WERI-Rb-1 (cell line): ENCODE results near the gene SLC22A5.

Experiments used
- DNase-seq: peaks from one replicate; pipeline ENCODE4 v3.0.0-alpha.2; 2020
- H3K27ac ChIP-seq: fragments of 250-450 bp; sonication (Bioruptor Pico); 2 replicates; pipeline ENCODE4 v1.5.1; 2020; ENCODE audit warnings: mild to moderate bottlenecking, moderate library complexity
- H3K27me3 ChIP-seq: fragments of 250-450 bp; sonication (Bioruptor Pico); 2 replicates; pipeline ENCODE4 v1.5.1; 2021; ENCODE audit warnings: mild to moderate bottlenecking, low read depth, moderate library complexity; ENCODE audit not compliant: insufficient read depth, severe bottlenecking
- H3K36me3 ChIP-seq: fragments of 250-450 bp; sonication (Bioruptor Pico); 2 replicates; pipeline ENCODE4 v1.5.1; 2020; ENCODE audit warnings: mild to moderate bottlenecking, moderate library complexity
- H3K4me3 ChIP-seq: 2 replicates; pipeline ENCODE4 v1.5.1; 2011; ENCODE audit warnings: low read depth, mild to moderate bottlenecking, control low read depth, low read length
- H3K9me3 ChIP-seq: fragments of 250-450 bp; sonication (Bioruptor Pico); 2 replicates; pipeline ENCODE4 v1.5.1; 2021; ENCODE audit warnings: mild to moderate bottlenecking, moderate library complexity; ENCODE audit not compliant: severe bottlenecking
- TF ChIP-seq, protein P1 (sequence below): IDR thresholded peaks from 2 replicates; pipeline ENCODE4 v1.5.1; 2011; ENCODE audit warnings: low read depth, mild to moderate bottlenecking, control low read depth, inconsistent platforms, low read length

Gene SLC22A5

DNA sequence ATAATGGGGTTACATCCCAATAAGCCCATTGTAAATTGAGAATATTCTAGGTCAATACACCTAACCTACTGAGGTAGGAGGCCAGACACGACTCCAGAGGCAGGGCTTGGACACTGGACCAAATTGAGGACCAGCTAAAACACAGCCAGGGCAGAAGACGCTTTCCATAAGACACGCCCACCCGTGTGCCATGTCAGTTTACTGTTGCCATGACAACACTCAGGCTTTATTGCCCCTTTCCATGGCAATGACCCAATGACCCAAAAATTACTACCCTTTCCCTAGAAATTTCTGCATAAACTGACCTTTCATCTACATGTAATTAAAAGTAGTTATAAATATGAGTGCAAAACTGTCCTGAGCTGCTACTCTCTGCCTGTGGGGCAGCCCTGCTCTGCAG lies 43.8 kb upstream of the SLC22A5 start:
- H3K9me3 ChIP-seq, result no peaks in the 10 kb centered on the region
- H3K27ac ChIP-seq, result no peak overlapping the region
- TF ChIP-seq, protein P1, sequence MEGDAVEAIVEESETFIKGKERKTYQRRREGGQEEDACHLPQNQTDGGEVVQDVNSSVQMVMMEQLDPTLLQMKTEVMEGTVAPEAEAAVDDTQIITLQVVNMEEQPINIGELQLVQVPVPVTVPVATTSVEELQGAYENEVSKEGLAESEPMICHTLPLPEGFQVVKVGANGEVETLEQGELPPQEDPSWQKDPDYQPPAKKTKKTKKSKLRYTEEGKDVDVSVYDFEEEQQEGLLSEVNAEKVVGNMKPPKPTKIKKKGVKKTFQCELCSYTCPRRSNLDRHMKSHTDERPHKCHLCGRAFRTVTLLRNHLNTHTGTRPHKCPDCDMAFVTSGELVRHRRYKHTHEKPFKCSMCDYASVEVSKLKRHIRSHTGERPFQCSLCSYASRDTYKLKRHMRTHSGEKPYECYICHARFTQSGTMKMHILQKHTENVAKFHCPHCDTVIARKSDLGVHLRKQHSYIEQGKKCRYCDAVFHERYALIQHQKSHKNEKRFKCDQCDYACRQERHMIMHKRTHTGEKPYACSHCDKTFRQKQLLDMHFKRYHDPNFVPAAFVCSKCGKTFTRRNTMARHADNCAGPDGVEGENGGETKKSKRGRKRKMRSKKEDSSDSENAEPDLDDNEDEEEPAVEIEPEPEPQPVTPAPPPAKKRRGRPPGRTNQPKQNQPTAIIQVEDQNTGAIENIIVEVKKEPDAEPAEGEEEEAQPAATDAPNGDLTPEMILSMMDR, result no peak
- no peaks in the 10 kb centered on the region for H3K27me3 ChIP-seq
- no peaks in the 10 kb centered on the region for H3K36me3 ChIP-seq
- no peak overlapping the region for H3K4me3 ChIP-seq
- DNase-seq, result no peak

DNA sequence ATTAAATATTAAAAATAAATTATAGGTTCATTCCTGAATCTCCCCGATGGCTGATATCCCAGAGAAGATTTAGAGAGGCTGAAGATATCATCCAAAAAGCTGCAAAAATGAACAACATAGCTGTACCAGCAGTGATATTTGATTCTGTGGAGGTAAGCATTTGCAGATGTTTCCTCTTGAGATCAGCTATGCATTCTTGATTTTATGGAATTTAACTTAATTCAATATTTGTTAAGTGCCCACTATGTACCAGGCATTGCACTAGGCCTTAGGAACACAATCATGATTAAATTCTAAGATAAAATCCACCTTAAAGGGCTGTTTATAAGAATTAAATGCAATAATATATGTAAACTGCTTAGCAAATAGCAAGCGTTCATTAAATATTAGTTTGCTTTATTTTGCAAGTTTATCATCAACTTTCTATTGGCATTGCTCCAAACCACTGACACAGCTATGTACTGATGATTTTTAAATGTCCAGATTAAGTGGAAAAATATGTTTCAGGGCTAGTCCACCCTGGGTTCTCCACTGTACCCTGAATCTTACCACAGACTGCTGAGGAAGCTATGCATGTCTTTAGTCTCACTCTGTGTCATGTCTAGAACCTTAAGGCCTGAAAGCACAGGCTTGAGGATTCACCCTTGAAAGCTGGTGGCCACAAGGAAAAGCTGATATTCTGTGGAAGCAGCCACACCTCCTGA lies 42.1 kb upstream of the SLC22A5 start:
- no peak for DNase-seq

DNA sequence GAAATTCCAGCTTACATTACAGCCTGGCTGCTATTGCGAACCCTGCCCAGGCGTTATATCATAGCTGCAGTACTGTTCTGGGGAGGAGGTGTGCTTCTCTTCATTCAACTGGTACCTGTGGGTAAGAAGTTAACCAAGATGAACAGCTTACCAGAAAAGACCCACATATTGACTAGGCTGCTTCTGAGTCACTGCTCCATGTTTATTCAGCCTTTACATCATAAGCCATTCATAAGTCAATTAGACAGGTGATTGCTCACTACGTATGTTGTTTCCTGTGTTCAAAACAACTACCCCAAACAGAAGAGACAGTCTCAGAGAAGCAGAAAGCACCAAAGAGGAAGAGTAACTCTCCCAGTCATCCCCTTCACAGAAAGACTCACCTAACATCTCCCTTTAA lies 34.7 kb upstream of the SLC22A5 start:
- H3K27ac ChIP-seq, result no peak overlapping the region
- H3K27me3 ChIP-seq, result no peaks in the 10 kb centered on the region
- H3K9me3 ChIP-seq, result no peaks in the 10 kb centered on the region
- no peaks in the 10 kb centered on the region for H3K36me3 ChIP-seq
- TF ChIP-seq, protein P1, result no peak
- no peak for DNase-seq
- H3K4me3 ChIP-seq, result no peak overlapping the region

More for the DNA sequence above, 42.1 kb upstream of the SLC22A5 start:
- Histone ChIP-seq H3K27me3 (no peaks in the 10 kb centered on the region), H3K4me3 (no peak overlapping the region), H3K9me3 (no peaks in the 10 kb centered on the region), H3K36me3 (no peaks in the 10 kb centered on the region), H3K27ac (no peak overlapping the region)
- TF ChIP-seq, protein P1, result no peak

DNA sequence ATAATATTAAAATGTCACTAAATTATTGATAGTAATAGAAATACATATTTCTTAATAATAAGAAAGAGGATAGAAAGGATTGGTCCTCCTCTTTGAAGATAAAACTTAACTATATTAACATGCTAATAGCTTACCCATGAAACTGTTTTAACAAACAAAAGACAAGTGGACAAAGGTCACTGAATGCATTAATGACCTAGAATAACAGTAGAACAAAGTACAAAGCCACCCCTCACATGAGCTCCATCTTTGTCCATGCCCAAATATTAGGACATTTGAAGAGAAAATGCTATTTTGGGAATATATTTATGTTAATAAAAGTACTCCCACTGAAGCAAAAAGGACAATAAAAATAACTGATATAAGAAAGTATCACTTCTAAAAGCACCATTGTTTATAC lies 34.1 kb upstream of the SLC22A5 start:
- no peaks in the 10 kb centered on the region for H3K9me3 ChIP-seq
- no peaks in the 10 kb centered on the region for H3K36me3 ChIP-seq
- H3K27me3 ChIP-seq, result no peaks in the 10 kb centered on the region
- TF ChIP-seq, protein P1, result no peak
- no peak overlapping the region for H3K4me3 ChIP-seq
- no peak overlapping the region for H3K27ac ChIP-seq
- no peak for DNase-seq

DNA sequence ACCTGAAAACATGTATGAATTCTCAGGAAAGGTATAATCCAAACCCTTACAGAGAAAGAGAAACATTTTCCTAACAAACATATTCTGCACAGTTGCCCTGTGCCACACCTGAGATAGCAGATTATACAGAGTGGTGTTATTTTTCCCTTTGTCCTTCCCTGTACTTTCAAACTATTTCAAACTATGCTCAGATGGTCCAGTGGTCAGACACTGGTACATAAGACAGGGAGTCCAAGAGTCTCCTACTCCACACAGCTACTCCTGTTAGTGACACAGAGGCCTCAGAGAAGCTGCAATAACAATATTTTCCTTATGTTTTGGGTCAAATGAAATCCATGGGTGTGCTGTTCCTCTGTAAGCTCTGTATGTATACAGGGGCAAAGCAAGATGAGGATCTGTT lies 30.0 kb upstream of the SLC22A5 start:
- TF ChIP-seq, protein P1, result no peak
- H3K36me3 ChIP-seq, result no peaks in the 10 kb centered on the region

More for the DNA sequence above, 30.0 kb upstream of the SLC22A5 start:
- H3K4me3 ChIP-seq, result no peak overlapping the region
- H3K27ac ChIP-seq, result no peak overlapping the region
- no peak for DNase-seq
- no peaks in the 10 kb centered on the region for H3K9me3 ChIP-seq
- H3K27me3 ChIP-seq, result no peaks in the 10 kb centered on the region
